HCT116 (cell line): ENCODE results near the gene MID1IP1. TPM values are rescaled to one million over a fixed set of nuclear protein-coding genes. Genes with fewer than 3 reads are reported as not detected.

Experiments
- ATAC-seq: fragments of 200-7000 bp; cut with Tn5 transposase; 2 replicates; pipeline ENCODE4 v1.9.1; 2020; ENCODE audit warnings: mild to moderate bottlenecking, moderate library complexity
- BruUV-seq: library from RNA; stranded (reverse); fragments of 400-500 nt; replicated peaks from 2 replicates; lab custom pipeline; 2021; lab: Mats Ljungman, UMichigan
- CTCF ChIA-PET: fragments of 300-600 bp; sonication (Branson Sonifier 250); formaldehyde crosslinking; loops from one replicate; lab custom pipeline; 2021; ENCODE audit warnings: antibody characterized with exemption; lab: Charles Lee
- POLR2A ChIA-PET: fragments of 300-600, 350-600 bp; sonication (Branson Sonifier 250); formaldehyde crosslinking; loops from one replicate; lab custom pipeline; 2021; ENCODE audit warnings: antibody characterized with exemption; lab: Charles Lee
- RAD21 ChIA-PET, 2 experiments: fragments of 300-600 bp; sonication (Branson Sonifier 250); formaldehyde crosslinking; loops; one replicate each; lab custom pipeline; 2023; ENCODE audit warnings: low total read pairs in 2 of 2; ENCODE audit not compliant: uncharacterized antibody in 2 of 2, unreplicated experiment in 2 of 2, low non-redundant PET in 1 of 2; lab: Charles Lee
- DNase-seq: peaks from one replicate; pipeline ENCODE4 v3.0.0-alpha.2; 2010; ENCODE audit warnings: low read depth, low spot score
- H2AFZ ChIP-seq: fragments of 200-600 bp; shearing (Covaris generic), sonication (generic); 2 replicates; pipeline ENCODE4 v1.6.1; 2017; ENCODE audit warnings: low read depth, mixed run types, mixed read lengths, antibody characterized with exemption, low read length; ENCODE audit not compliant: poor library complexity, severe bottlenecking
- H3K27ac ChIP-seq: 2 replicates; pipeline ENCODE4 v1.5.1; 2012; ENCODE audit warnings: low read depth, low read length
- H3K27me3 ChIP-seq: fragments of 200-600 bp; sonication (generic); 2 replicates; pipeline ENCODE4 v1.6.1; 2016; ENCODE audit warnings: mixed run types, low read length, mixed read lengths; ENCODE audit not compliant: insufficient read depth
- H3K36me3 ChIP-seq, 2 experiments: fragments of 200-500 bp in 1 of 2; fragments of 200-600 bp in 1 of 2; sonication (Bioruptor generic) in 1 of 2; sonication (generic) in 1 of 2; 2 replicates each; pipeline versions ENCODE4 v1.5.1 to v1.6.1; 2014 to 2016; ENCODE audit warnings: low read length in 2 of 2, inconsistent platforms in 1 of 2, mixed read lengths in 1 of 2, mixed run types in 1 of 2; ENCODE audit not compliant: insufficient read depth in 2 of 2, control insufficient read depth in 1 of 2
- H3K4me1 ChIP-seq, 2 experiments: fragments of 200-600 bp in 1 of 2; sonication (generic) in 1 of 2; 2 replicates each; pipeline versions ENCODE4 v1.5.1 to v1.6.1; 2012 to 2017; ENCODE audit warnings: low read length in 2 of 2, inconsistent platforms in 1 of 2, mild to moderate bottlenecking in 1 of 2, mixed read lengths in 1 of 2, mixed run types in 1 of 2, moderate library complexity in 1 of 2; ENCODE audit not compliant: insufficient read depth in 2 of 2, control insufficient read depth in 1 of 2
- H3K4me2 ChIP-seq: fragments of 200-600 bp; sonication (generic); 2 replicates; pipeline ENCODE4 v1.6.1; 2017; ENCODE audit warnings: mixed run types, low read length, mixed read lengths
- H3K4me3 ChIP-seq, 2 experiments: fragments of 200-600 bp in 1 of 2; sonication (generic) in 1 of 2; replicated peaks in 1 of 2; 2 replicates each; pipeline ENCODE4 v1.5.1; 2011 to 2016; ENCODE audit warnings: low read length in 2 of 2, control low read depth in 1 of 2, low read depth in 1 of 2, mild to moderate bottlenecking in 1 of 2, mixed read lengths in 1 of 2, mixed run types in 1 of 2
- H3K79me2 ChIP-seq: fragments of 200-600 bp; sonication (generic); 2 replicates; pipeline ENCODE4 v1.6.1; 2017; ENCODE audit warnings: mild to moderate bottlenecking, mixed run types, low read length, moderate library complexity, mixed read lengths; ENCODE audit not compliant: insufficient read depth
- H3K9ac ChIP-seq: fragments of 200-600 bp; sonication (generic); 2 replicates; pipeline ENCODE4 v1.6.1; 2016; ENCODE audit warnings: low read length, mixed read lengths
- H3K9me2 ChIP-seq: fragments of 200-600 bp; sonication (generic), shearing (Covaris generic); 2 replicates; pipeline ENCODE4 v1.6.1; 2017; ENCODE audit warnings: mixed run types, mild to moderate bottlenecking, moderate library complexity; ENCODE audit not compliant: insufficient read depth
- H3K9me3 ChIP-seq, 2 experiments: fragments of 200-500 bp in 1 of 2; fragments of 200-600 bp in 1 of 2; sonication (Bioruptor generic) in 1 of 2; sonication (generic) in 1 of 2; 2 replicates each; pipeline ENCODE4 v1.6.1; 2014 to 2017; ENCODE audit warnings: low read length in 2 of 2, mixed read lengths in 2 of 2, inconsistent platforms in 1 of 2, low read depth in 1 of 2, mild to moderate bottlenecking in 1 of 2, mixed run types in 1 of 2, moderate library complexity in 1 of 2; ENCODE audit not compliant: control insufficient read depth in 1 of 2, insufficient read depth in 1 of 2
- H4K20me1 ChIP-seq: fragments of 200-600 bp; sonication (generic), shearing (Covaris generic); 2 replicates; pipeline ENCODE4 v1.6.1; 2017; ENCODE audit warnings: mixed run types, mild to moderate bottlenecking, moderate library complexity; ENCODE audit not compliant: insufficient read depth
- CBX3 ChIP-seq: IDR thresholded peaks from 2 replicates; pipeline ENCODE4 v1.6.1; 2012; ENCODE audit warnings: low read depth
- EZH2 ChIP-seq: fragments of 200-600 bp; sonication (generic); IDR thresholded peaks from 2 replicates; pipeline ENCODE4 v1.6.1; 2017; ENCODE audit warnings: antibody characterized with exemption, mixed run types
- EZH2phosphoT487 ChIP-seq: fragments of 200-600 bp; IDR thresholded peaks from 2 replicates; pipeline ENCODE4 v1.6.1; 2018; ENCODE audit warnings: antibody characterized with exemption, borderline replicate concordance
- JUND ChIP-seq: IDR thresholded peaks from 2 replicates; pipeline ENCODE4 v1.6.1; 2012
- POLR2A ChIP-seq: IDR thresholded peaks from 2 replicates; pipeline ENCODE4 v1.7.0; 2011; ENCODE audit warnings: borderline replicate concordance; ENCODE audit not compliant: insufficient read depth, insufficient read length; ENCODE audit errors: extremely low read depth
- POLR2AphosphoS5 ChIP-seq: IDR thresholded peaks from 2 replicates; pipeline ENCODE4 v1.6.1; 2011; ENCODE audit warnings: mild to moderate bottlenecking, low read depth, low read length, moderate library complexity
- RAD21 ChIP-seq: IDR thresholded peaks from 2 replicates; pipeline ENCODE4 v1.6.1; 2012; ENCODE audit warnings: low read depth, mild to moderate bottlenecking
- REST ChIP-seq: IDR thresholded peaks from 2 replicates; pipeline ENCODE4 v1.6.1; 2012; ENCODE audit warnings: low read depth
- SRF ChIP-seq: IDR thresholded peaks from 2 replicates; pipeline ENCODE4 v1.6.1; 2012; ENCODE audit warnings: low read depth
- YY1 ChIP-seq: IDR thresholded peaks from 2 replicates; pipeline ENCODE4 v1.6.1; 2011; ENCODE audit warnings: low read length, low read depth, moderate library complexity, mild to moderate bottlenecking; ENCODE audit not compliant: insufficient replicate concordance; ENCODE audit errors: extremely low read depth
- ZNF274 ChIP-seq: fragments of 200-500 bp; sonication (Bioruptor generic); IDR thresholded peaks from 2 replicates; pipeline ENCODE4 v1.6.1; 2014; ENCODE audit warnings: mild to moderate bottlenecking, low read depth, low read length, inconsistent platforms
- intact Hi-C: fragments of 100-400 bp; cut with micrococcal nuclease; formaldehyde crosslinking; loops from 2 replicates; pipeline ENCODE4 v1.10.0; 2022
- total RNA-seq: library from RNA; stranded (reverse); gene quantifications from one replicate; pipeline ENCODE4 v1.2.1, GENCODE V29; 2021; ENCODE audit not compliant: unreplicated experiment

Gene MID1IP1
- total RNA-seq, 1 experiment from 2014 or later, result 109 TPM

GRCh38 chrX:38819709-38820108 lies 18.4 kb downstream of the MID1IP1 start:
- RAD21 ChIA-PET, result no interaction called here
- intact Hi-C loops, result no loop called here
- DNase-seq (no peak), ATAC-seq (no peak)
- POLR2A ChIA-PET, result no interaction called here
- no peaks in the 10 kb centered on the region for H3K79me2 ChIP-seq
- H3K9me2 ChIP-seq, result no peaks in the 10 kb centered on the region
- no TSS peak for BruUV-seq
- H2AFZ ChIP-seq, result no peak overlapping the region
- no peaks in the 10 kb centered on the region for H3K27me3 ChIP-seq
- TF ChIP-seq JUND (no peak), POLR2AphosphoS5 (no peak), SRF (no peak), RAD21 (no peak), ZNF274 (no peak), EZH2 (no peak), POLR2A (no peak), CBX3 (no peak), YY1 (no peak), EZH2phosphoT487 (no peak), REST (no peak)
- H3K9ac ChIP-seq, result no peak overlapping the region
- no peak overlapping the region for H3K4me3 ChIP-seq
- CTCF ChIA-PET, result no interaction called here
- no peaks in the 10 kb centered on the region for H4K20me1 ChIP-seq
- H3K9me3 ChIP-seq, result no peaks in the 10 kb centered on the region
- no peak overlapping the region for H3K27ac ChIP-seq
- no peaks in the 10 kb centered on the region for H3K36me3 ChIP-seq
- peaks cover 8 to 9% of the 10 kb centered on the region in 2 experiments; a peak in 3 of 4 replicates for H3K4me1 ChIP-seq
- no peak overlapping the region for H3K4me2 ChIP-seq
